ENCODE data around the gene ARHGAP26. TPM values are rescaled to one million over a fixed set of nuclear protein-coding genes. Genes with fewer than 3 reads are reported as not detected.

ARHGAP26 gene
- total and polyA plus RNA-seq, 4 experiments from 2014 or later: 2.0 to 22.7 (median 17.3) TPM

DNA sequence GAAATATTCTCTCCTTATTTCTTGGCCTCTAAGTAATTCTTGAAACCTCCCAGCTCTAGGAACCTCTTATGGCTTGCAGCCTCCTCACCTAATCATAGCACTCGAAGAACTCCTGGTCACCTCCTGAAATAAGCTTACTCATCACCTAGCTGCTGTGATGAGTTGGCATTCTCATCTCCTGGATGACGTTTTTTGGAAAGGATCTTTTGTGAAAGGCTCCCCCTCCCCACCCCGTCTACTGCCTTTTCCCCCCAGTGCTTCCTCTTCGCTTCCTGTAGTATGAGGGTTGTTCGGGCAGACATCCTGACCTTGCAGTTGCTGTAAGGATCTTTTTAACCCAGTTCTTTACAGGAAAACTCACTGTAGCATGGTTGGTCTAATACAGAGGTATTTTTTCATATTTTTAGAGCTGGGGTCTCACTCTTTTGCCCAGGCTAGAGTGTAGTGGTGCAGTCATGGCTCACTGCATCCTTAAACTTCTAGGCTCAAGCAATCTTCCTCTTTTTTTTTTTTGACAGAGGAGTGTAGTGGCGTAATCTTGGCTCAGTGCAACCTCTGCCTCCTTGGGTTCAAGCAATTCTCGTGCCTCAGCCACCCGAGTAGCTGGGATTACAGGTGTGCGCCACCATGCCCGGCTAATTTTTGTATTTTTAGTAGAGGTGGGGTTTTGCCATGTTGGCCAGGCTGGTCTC lies 41.8 kb downstream of the ARHGAP26 start:
- H3K36me3 ChIP-seq (ENCODE audit: insufficient read depth, low read length): no peaks in the 10 kb centered on the region
- Mint-ChIP-seq H3K4me1 (peaks cover 11 to 19% (median 16%) of the 10 kb centered on the region in 4 donors), H3K27me3 (no peaks in the 10 kb centered on the region), H3K9me3 (no peaks in the 10 kb centered on the region), H3K36me3 (peaks cover 0 to 15% of the 10 kb centered on the region in 2 donors), H3K27ac (peak overlapping the region in 3 of 7 donors; percentile 31 to 68 (median 52)), H3K4me3 (no peak overlapping the region)
- POLR2A ChIA-PET (ENCODE audit: partially characterized antibody): no interaction called here
- CTCF ChIA-PET (ENCODE audit: partially characterized antibody): interaction anchor here (0.9 to 1.2 kb wide), 4 partner anchors 40 to 99 kb away, joined by 3 to 4 read pairs (median 3); no protein-coding TSS in a partner anchor
- no peak overlapping the region for H3K27ac ChIP-seq (ENCODE audit: low read depth, low read length)
- no peak overlapping the region for H3K4me3 ChIP-seq (ENCODE audit: low read length in 2 of 2)
- H3K9me3 ChIP-seq (ENCODE audit: control insufficient read depth in 1 of 2, low read length in 2 of 2): no peaks in the 10 kb centered on the region
- no peaks in the 10 kb centered on the region for H3K4me1 ChIP-seq (ENCODE audit: insufficient read depth, low read length)
- H3K27me3 ChIP-seq (ENCODE audit: insufficient read depth, low read length): no peaks in the 10 kb centered on the region
- DNase-seq: no peak
- intact Hi-C loops (cut with micrococcal nuclease): no loop called here

DNA sequence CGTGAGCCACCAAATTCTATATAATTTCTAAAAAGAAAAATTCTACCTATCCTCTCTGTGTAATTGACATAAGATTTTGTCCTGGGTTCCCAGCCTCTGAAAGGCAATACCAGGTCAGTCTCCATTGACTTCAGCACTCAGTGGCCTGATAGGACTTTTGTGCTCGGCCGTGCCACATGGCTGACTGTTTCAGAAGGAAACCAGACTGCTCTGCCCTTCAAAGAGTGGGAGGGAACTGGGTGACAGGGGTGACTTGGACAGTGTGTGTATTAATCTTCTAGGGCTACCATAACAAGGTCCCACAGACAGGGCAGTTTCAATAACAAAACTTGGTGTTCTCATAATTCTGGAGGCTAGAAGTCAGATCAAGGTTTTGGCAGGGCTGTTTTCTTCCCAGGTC lies 43.0 kb downstream of the ARHGAP26 start:
- no peaks in the 10 kb centered on the region for H3K27me3 Mint-ChIP-seq
- Histone ChIP-seq H3K9me3 (ENCODE audit: control insufficient read depth in 1 of 2, low read length in 2 of 2) (no peaks in the 10 kb centered on the region), H3K4me3 (ENCODE audit: low read length in 2 of 2) (no peak overlapping the region), H3K36me3 (ENCODE audit: insufficient read depth, low read length) (no peaks in the 10 kb centered on the region), H3K27ac (ENCODE audit: low read depth, low read length) (no peak overlapping the region), H3K4me1 (ENCODE audit: insufficient read depth, low read length) (no peaks in the 10 kb centered on the region), H3K27me3 (ENCODE audit: insufficient read depth, low read length) (no peaks in the 10 kb centered on the region)
- POLR2A ChIA-PET (ENCODE audit: partially characterized antibody): no interaction called here
- no peak for DNase-seq
- no peaks in the 10 kb centered on the region for H3K9me3 Mint-ChIP-seq
- H3K4me3 Mint-ChIP-seq: no peak overlapping the region
- intact Hi-C loops (cut with micrococcal nuclease): no loop called here
- H3K4me1 Mint-ChIP-seq: peaks cover 11 to 22% (median 17%) of the 10 kb centered on the region in 4 donors
- CTCF ChIA-PET (ENCODE audit: partially characterized antibody): interaction anchor here (0.5 kb wide), 1 partner anchor 27 kb away, joined by 3 read pairs; no protein-coding TSS in a partner anchor
- H3K36me3 Mint-ChIP-seq: peaks cover 0 to 15% of the 10 kb centered on the region in 2 donors
- H3K27ac Mint-ChIP-seq: no peak overlapping the region

DNA sequence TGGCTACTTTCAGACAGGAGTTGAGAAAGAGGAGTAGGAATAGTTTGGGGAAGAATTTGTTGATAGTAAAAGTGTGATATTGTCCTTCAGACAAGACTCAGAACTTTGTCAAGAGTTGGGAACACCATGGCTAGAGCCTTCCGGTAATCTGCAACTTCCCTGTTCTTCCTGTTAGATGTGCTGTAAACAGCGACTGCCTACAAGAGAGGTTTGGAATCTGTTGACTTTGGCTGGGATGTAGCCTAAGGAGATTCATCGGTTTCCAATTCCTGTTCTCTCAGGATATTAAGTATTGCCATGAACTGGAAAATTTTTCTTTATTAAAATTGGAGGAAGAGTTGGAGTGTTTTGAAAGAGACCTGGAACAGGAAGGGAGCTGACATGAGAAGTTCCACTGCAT lies 43.9 kb downstream of the ARHGAP26 start:
- H3K4me1 ChIP-seq (ENCODE audit: insufficient read depth, low read length): no peaks in the 10 kb centered on the region
- intact Hi-C loops (cut with micrococcal nuclease): no loop called here
- ChIA-PET CTCF (ENCODE audit: partially characterized antibody) (no interaction called here), POLR2A (ENCODE audit: partially characterized antibody) (no interaction called here)
- H3K36me3 ChIP-seq (ENCODE audit: insufficient read depth, low read length): no peaks in the 10 kb centered on the region
- H3K27ac Mint-ChIP-seq: no peak overlapping the region
- no peak overlapping the region for H3K4me3 ChIP-seq (ENCODE audit: low read length in 2 of 2)
- no peak overlapping the region for H3K4me3 Mint-ChIP-seq
- peaks cover 0 to 15% of the 10 kb centered on the region in 2 donors for H3K36me3 Mint-ChIP-seq
- no peak overlapping the region for H3K27ac ChIP-seq (ENCODE audit: low read depth, low read length)
- no peaks in the 10 kb centered on the region for H3K27me3 ChIP-seq (ENCODE audit: insufficient read depth, low read length)
- no peaks in the 10 kb centered on the region for H3K9me3 Mint-ChIP-seq
- peaks cover 9 to 24% (median 13%) of the 10 kb centered on the region in 4 donors for H3K4me1 Mint-ChIP-seq
- DNase-seq: no peak
- H3K27me3 Mint-ChIP-seq: no peaks in the 10 kb centered on the region
- H3K9me3 ChIP-seq (ENCODE audit: control insufficient read depth in 1 of 2, low read length in 2 of 2): no peaks in the 10 kb centered on the region

DNA sequence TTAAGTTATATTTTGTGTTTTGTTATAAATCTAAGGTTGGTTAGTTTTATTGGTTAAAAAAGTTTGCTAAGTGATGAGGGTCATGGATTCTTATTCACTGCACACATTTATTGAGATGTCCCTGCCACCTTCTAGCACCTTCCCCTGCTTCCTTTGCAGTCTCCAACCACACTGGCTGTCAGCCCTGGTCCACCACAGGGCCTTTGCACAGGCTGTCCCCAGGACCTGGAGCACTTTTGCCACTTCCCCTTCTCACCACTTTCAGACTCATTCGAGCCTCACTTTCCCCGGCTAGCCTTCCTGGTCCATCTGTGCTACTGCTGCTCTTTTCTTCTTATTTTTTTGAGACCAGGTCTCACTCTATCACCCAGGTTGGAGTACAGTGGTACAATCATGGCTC lies 45.3 kb downstream of the ARHGAP26 start:
- Mint-ChIP-seq H3K27ac (no peak overlapping the region), H3K4me1 (peaks cover 4 to 23% (median 16%) of the 10 kb centered on the region in 4 donors), H3K36me3 (peaks cover 0 to 19% of the 10 kb centered on the region in 2 donors), H3K9me3 (no peaks in the 10 kb centered on the region), H3K27me3 (no peaks in the 10 kb centered on the region), H3K4me3 (no peak overlapping the region)
- ChIA-PET CTCF (ENCODE audit: partially characterized antibody) (no interaction called here), POLR2A (ENCODE audit: partially characterized antibody) (no interaction called here)
- no peak overlapping the region for H3K27ac ChIP-seq (ENCODE audit: low read depth, low read length)
- no peak overlapping the region for H3K4me3 ChIP-seq (ENCODE audit: low read length in 2 of 2)
- no peaks in the 10 kb centered on the region for H3K9me3 ChIP-seq (ENCODE audit: control insufficient read depth in 1 of 2, low read length in 2 of 2)
- H3K4me1 ChIP-seq (ENCODE audit: insufficient read depth, low read length): no peaks in the 10 kb centered on the region
- no peaks in the 10 kb centered on the region for H3K27me3 ChIP-seq (ENCODE audit: insufficient read depth, low read length)
- intact Hi-C loops (cut with micrococcal nuclease): no loop called here
- DNase-seq: no peak
- H3K36me3 ChIP-seq (ENCODE audit: insufficient read depth, low read length): no peaks in the 10 kb centered on the region

DNA sequence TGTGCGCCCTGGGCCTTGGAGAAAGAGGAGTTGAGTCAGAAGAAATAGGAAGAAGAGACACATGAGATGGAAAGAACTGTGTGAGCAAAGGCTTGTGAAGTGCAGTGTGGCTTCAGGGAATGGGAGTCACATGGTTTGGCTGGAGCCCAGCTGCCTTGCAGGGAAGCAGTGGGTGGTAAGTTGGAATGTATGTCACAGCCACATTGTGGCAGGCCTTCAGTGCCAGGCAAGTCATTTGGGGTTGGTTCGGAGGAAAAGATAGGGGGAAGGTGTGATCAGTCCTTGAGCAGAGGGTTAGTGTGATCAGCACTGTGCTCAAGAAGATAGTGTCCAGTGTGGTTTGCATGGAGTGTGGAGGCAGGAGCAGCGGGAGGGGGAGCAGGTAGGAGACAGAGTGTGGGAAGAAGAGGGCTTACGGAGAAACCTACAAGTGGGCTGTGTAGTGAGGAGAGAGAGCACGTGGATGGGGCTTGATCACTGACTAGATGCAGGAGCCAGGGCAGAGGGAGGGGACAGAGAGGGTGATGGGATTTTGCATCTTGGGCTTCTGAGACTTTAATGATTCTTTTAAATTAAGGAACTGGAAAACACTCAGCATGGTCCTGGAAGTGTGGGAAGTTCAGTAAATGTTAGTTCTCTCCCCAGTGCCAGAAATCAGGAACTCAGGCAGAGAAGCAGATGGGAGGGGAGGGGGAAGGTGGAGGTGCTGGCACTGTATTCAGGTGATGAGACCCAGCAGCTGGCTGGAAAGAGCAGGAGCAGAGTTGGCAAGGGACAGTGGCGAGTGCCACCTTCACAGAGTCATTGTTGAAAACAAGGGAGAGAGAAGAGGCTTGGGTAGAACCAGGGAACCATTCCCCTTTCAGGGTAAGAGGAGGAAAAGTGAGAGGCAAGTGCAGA lies 46.6 kb downstream of the ARHGAP26 start:
- Histone ChIP-seq H3K36me3 (ENCODE audit: insufficient read depth, low read length) (no peaks in the 10 kb centered on the region), H3K27me3 (ENCODE audit: insufficient read depth, low read length) (no peaks in the 10 kb centered on the region), H3K27ac (ENCODE audit: low read depth, low read length) (no peak overlapping the region), H3K4me1 (ENCODE audit: insufficient read depth, low read length) (no peaks in the 10 kb centered on the region), H3K4me3 (ENCODE audit: low read length in 2 of 2) (no peak overlapping the region), H3K9me3 (ENCODE audit: control insufficient read depth in 1 of 2, low read length in 2 of 2) (no peaks in the 10 kb centered on the region)
- POLR2A ChIA-PET (ENCODE audit: partially characterized antibody): no interaction called here
- H3K27me3 Mint-ChIP-seq: no peaks in the 10 kb centered on the region
- H3K36me3 Mint-ChIP-seq: peaks cover 0 to 23% of the 10 kb centered on the region in 2 donors
- H3K9me3 Mint-ChIP-seq: peaks cover 0 to 7% (median 1%) of the 10 kb centered on the region in 8 donors
- CTCF ChIA-PET (ENCODE audit: partially characterized antibody): no interaction called here
- H3K4me1 Mint-ChIP-seq: peaks cover 5 to 26% (median 17%) of the 10 kb centered on the region in 4 donors
- intact Hi-C loops (cut with micrococcal nuclease): no loop called here
- peak overlapping the region in 4 of 7 donors; percentile 30 to 74 (median 46) for H3K27ac Mint-ChIP-seq
- H3K4me3 Mint-ChIP-seq: peak overlapping the region in 1 of 8 donors; percentile 13
- DNase-seq: no peak

DNA sequence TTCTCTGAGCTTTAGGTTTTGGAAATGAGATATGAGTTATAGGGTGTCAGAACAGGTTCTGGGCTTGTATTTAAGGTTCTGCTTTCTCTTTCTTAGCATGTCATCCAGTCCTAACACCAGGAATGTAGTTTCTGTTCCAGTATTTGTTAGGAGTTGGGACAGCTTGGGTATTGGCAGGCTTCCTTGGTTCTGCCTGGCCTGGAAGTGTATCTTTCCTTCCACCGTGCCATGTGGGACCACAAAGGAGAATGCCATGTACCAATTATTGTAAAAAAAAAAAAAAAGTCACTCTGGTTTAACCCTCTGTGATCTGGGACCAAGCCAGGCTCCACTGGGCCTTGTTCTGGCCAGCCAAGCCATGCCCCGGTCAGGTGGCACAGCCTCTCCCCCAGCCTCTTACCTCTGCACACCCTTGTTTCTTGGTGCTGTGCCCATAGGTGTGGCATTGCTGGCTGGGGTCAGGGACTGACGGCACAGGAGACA lies 47.8 kb downstream of the ARHGAP26 start:
- no peak overlapping the region for H3K4me3 Mint-ChIP-seq
- no peak overlapping the region for H3K27ac ChIP-seq (ENCODE audit: low read depth, low read length)
- H3K27me3 Mint-ChIP-seq: no peaks in the 10 kb centered on the region
- H3K9me3 ChIP-seq (ENCODE audit: control insufficient read depth in 1 of 2, low read length in 2 of 2): no peaks in the 10 kb centered on the region
- H3K4me1 ChIP-seq (ENCODE audit: insufficient read depth, low read length): no peaks in the 10 kb centered on the region
- no peaks in the 10 kb centered on the region for H3K27me3 ChIP-seq (ENCODE audit: insufficient read depth, low read length)
- intact Hi-C loops (cut with micrococcal nuclease): no loop called here
- DNase-seq: no peak
- H3K27ac Mint-ChIP-seq: no peak overlapping the region
- ChIA-PET CTCF (ENCODE audit: partially characterized antibody) (interaction anchor here (1.0 kb wide), 2 partner anchors 10 to 70 kb away, joined by 3 read pairs; no protein-coding TSS in a partner anchor), POLR2A (ENCODE audit: partially characterized antibody) (no interaction called here)
- H3K36me3 ChIP-seq (ENCODE audit: insufficient read depth, low read length): no peaks in the 10 kb centered on the region
- peaks cover 0 to 7% (median 1%) of the 10 kb centered on the region in 8 donors for H3K9me3 Mint-ChIP-seq
- H3K36me3 Mint-ChIP-seq: peaks cover 0 to 23% of the 10 kb centered on the region in 2 donors
- peaks cover 8 to 30% (median 24%) of the 10 kb centered on the region in 4 donors for H3K4me1 Mint-ChIP-seq
- no peak overlapping the region for H3K4me3 ChIP-seq (ENCODE audit: low read length in 2 of 2)

DNA sequence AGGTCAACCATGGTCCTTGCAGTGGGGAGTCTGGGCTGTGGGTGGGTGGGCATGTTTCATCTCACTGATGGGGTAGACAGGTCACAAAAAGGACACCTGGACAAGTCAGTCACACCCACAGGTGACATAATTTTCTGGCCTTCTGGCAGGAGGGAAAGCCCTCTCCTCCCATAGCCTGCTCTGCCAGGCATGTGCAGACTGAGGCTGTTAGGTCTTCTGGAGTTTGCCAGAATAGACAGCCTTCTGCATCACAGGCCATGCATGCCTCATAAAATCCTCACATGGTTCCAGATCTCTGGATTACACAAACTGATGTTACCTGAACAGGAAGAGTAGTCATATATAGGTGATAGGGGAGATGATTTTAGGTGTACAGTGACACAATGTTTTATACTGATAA lies 49.1 kb downstream of the ARHGAP26 start:
- intact Hi-C loops (cut with micrococcal nuclease): no loop called here
- Histone ChIP-seq H3K4me1 (ENCODE audit: insufficient read depth, low read length) (no peaks in the 10 kb centered on the region), H3K36me3 (ENCODE audit: insufficient read depth, low read length) (no peaks in the 10 kb centered on the region), H3K9me3 (ENCODE audit: control insufficient read depth in 1 of 2, low read length in 2 of 2) (no peaks in the 10 kb centered on the region), H3K27ac (ENCODE audit: low read depth, low read length) (no peak overlapping the region), H3K4me3 (ENCODE audit: low read length in 2 of 2) (no peak overlapping the region), H3K27me3 (ENCODE audit: insufficient read depth, low read length) (no peaks in the 10 kb centered on the region)
- no peak overlapping the region for H3K27ac Mint-ChIP-seq
- H3K27me3 Mint-ChIP-seq: no peaks in the 10 kb centered on the region
- CTCF ChIA-PET (ENCODE audit: partially characterized antibody): interaction anchor here (1.0 kb wide), 1 partner anchor 11 kb away, joined by 3 read pairs; no protein-coding TSS in a partner anchor
- H3K9me3 Mint-ChIP-seq: peaks cover 0 to 7% (median 1%) of the 10 kb centered on the region in 8 donors
- H3K36me3 Mint-ChIP-seq: peaks cover 0 to 12% of the 10 kb centered on the region in 2 donors
- H3K4me1 Mint-ChIP-seq: peaks cover 13 to 36% (median 32%) of the 10 kb centered on the region in 4 donors
- DNase-seq: no peak
- POLR2A ChIA-PET (ENCODE audit: partially characterized antibody): no interaction called here
- H3K4me3 Mint-ChIP-seq: no peak overlapping the region
